Measurements from ENCODE around the gene ATRAID. TPM values are rescaled to one million over a fixed set of nuclear protein-coding genes. Genes with fewer than 3 reads are reported as not detected.
"Not testable (repeated sequence)": the region's sequence is repeated elsewhere in the genome, so short reads cannot be mapped to it uniquely, and the experiment has no call there.

ATRAID gene
- total RNA-seq, 1 experiment from 2014 or later: 284 TPM

GRCh38 chr2:27189989-27190388 is 21.9 kb upstream of the ATRAID start:
- in situ Hi-C loops (cut with HindIII; ENCODE audit: low pct_unique_long_range_greater_than_20kb, low sequenced_read_pairs): no loop called here
- DNase-seq (ENCODE audit: low read depth): no peak

GRCh38 chr2:27191070-27191829 is 20.6 kb upstream of the ATRAID start:
- in situ Hi-C loops (cut with HindIII; ENCODE audit: low pct_unique_long_range_greater_than_20kb, low sequenced_read_pairs): no loop called here

GRCh38 chr2:27194538-27195354 is 17.1 kb upstream of the ATRAID start:
- in situ Hi-C loops (cut with HindIII; ENCODE audit: low pct_unique_long_range_greater_than_20kb, low sequenced_read_pairs): no loop called here
- DNase-seq (ENCODE audit: low read depth): peak; percentile 97

More at GRCh38 chr2:27191070-27191829, 20.6 kb upstream of the ATRAID start:
- peak; percentile 34 for DNase-seq (ENCODE audit: low read depth)

- in situ Hi-C loops (cut with HindIII; ENCODE audit: low pct_unique_long_range_greater_than_20kb, low sequenced_read_pairs); DNase-seq (ENCODE audit: low read depth): not testable (repeated sequence)
These were observed 16.0 kb upstream of the ATRAID start for GRCh38 chr2:27195799-27196198.

- DNase-seq (ENCODE audit: low read depth); in situ Hi-C loops (cut with HindIII; ENCODE audit: low pct_unique_long_range_greater_than_20kb, low sequenced_read_pairs): not testable (repeated sequence)
These were observed 13.8 kb upstream of the ATRAID start for GRCh38 chr2:27198068-27198467.

GRCh38 chr2:27198627-27199026 is 13.2 kb upstream of the ATRAID start:
- in situ Hi-C loops (cut with HindIII; ENCODE audit: low pct_unique_long_range_greater_than_20kb, low sequenced_read_pairs): no loop called here
- no peak for DNase-seq (ENCODE audit: low read depth)

GRCh38 chr2:27199241-27199640 is 12.6 kb upstream of the ATRAID start:
- in situ Hi-C loops (cut with HindIII; ENCODE audit: low pct_unique_long_range_greater_than_20kb, low sequenced_read_pairs): no loop called here
- DNase-seq (ENCODE audit: low read depth): no peak

GRCh38 chr2:27201675-27202074 is 10.2 kb upstream of the ATRAID start:
- in situ Hi-C loops (cut with HindIII; ENCODE audit: low pct_unique_long_range_greater_than_20kb, low sequenced_read_pairs): no loop called here
- DNase-seq (ENCODE audit: low read depth): no peak

- DNase-seq (ENCODE audit: low read depth): peak; percentile 23
- in situ Hi-C loops (cut with HindIII; ENCODE audit: low pct_unique_long_range_greater_than_20kb, low sequenced_read_pairs): no loop called here
These were observed 9.0 kb upstream of the ATRAID start for GRCh38 chr2:27202854-27203253.

- no peak for DNase-seq (ENCODE audit: low read depth)
- in situ Hi-C loops (cut with HindIII; ENCODE audit: low pct_unique_long_range_greater_than_20kb, low sequenced_read_pairs): no loop called here
These were observed 8.1 kb upstream of the ATRAID start for GRCh38 chr2:27203741-27204140.

- in situ Hi-C loops (cut with HindIII; ENCODE audit: low pct_unique_long_range_greater_than_20kb, low sequenced_read_pairs): no loop called here
- no peak for DNase-seq (ENCODE audit: low read depth)
These were observed 7.3 kb upstream of the ATRAID start for GRCh38 chr2:27204566-27204965.

- no peak for DNase-seq (ENCODE audit: low read depth)
- in situ Hi-C loops (cut with HindIII; ENCODE audit: low pct_unique_long_range_greater_than_20kb, low sequenced_read_pairs): no loop called here
These were observed 6.6 kb upstream of the ATRAID start for GRCh38 chr2:27205206-27205605.

- DNase-seq (ENCODE audit: low read depth): no peak
- in situ Hi-C loops (cut with HindIII; ENCODE audit: low pct_unique_long_range_greater_than_20kb, low sequenced_read_pairs): no loop called here
These were observed 5.5 kb upstream of the ATRAID start for GRCh38 chr2:27206346-27206745.

GRCh38 chr2:27208486-27209050 is 3.3 kb upstream of the ATRAID start:
- DNase-seq (ENCODE audit: low read depth): no peak
- in situ Hi-C loops (cut with HindIII; ENCODE audit: low pct_unique_long_range_greater_than_20kb, low sequenced_read_pairs): no loop called here

- DNase-seq (ENCODE audit: low read depth): no peak
These were observed 2.0 kb upstream of the ATRAID start for GRCh38 chr2:27209621-27210401.

GRCh38 chr2:27211241-27211942 is 449 bp upstream of the ATRAID start:
- DNase-seq (ENCODE audit: low read depth): peak; percentile 30
- in situ Hi-C loops (cut with HindIII; ENCODE audit: low pct_unique_long_range_greater_than_20kb, low sequenced_read_pairs): no loop called here

More at GRCh38 chr2:27209621-27210401, 2.0 kb upstream of the ATRAID start:
- in situ Hi-C loops (cut with HindIII; ENCODE audit: low pct_unique_long_range_greater_than_20kb, low sequenced_read_pairs): no loop called here

- in situ Hi-C loops (cut with HindIII; ENCODE audit: low pct_unique_long_range_greater_than_20kb, low sequenced_read_pairs): no loop called here
- peak; percentile 22 for DNase-seq (ENCODE audit: low read depth)
These were observed 1.0 kb downstream of the ATRAID start for GRCh38 chr2:27212626-27213471.

All from Caki2 (cell line).